HepG2 (cell line): Measurements from ENCODE around the gene RBM34.

Experiments used
- ATM ChIP-seq: fragments of 450-650 bp; IDR thresholded peaks from 2 replicates; pipeline ENCODE4 v1.7.1; 2017; ENCODE audit warnings: mild to moderate bottlenecking, borderline replicate concordance
- ELF1 ChIP-seq: sonication (generic); formaldehyde crosslinking; IDR thresholded peaks from 2 replicates; pipeline ENCODE4 v1.4.0; 2020; ENCODE audit warnings: missing genetic modification reagents
- ESRRA ChIP-seq: sonication (generic); formaldehyde crosslinking; IDR thresholded peaks from 2 replicates; pipeline ENCODE4 v1.5.1; 2020; ENCODE audit warnings: mild to moderate bottlenecking, low read depth, missing genetic modification reagents
- FOXM1 ChIP-seq: sonication (generic); formaldehyde crosslinking; IDR thresholded peaks from 2 replicates; pipeline ENCODE4 v1.5.0; 2020; ENCODE audit warnings: missing genetic modification reagents
- KLF9 ChIP-seq: IDR thresholded peaks from 2 replicates; pipeline ENCODE4 v1.6.1; 2016; ENCODE audit warnings: low read depth
- SUZ12 ChIP-seq: fragments of 150-350 bp; IDR thresholded peaks from 2 replicates; pipeline ENCODE4 v1.6.1; 2014; ENCODE audit warnings: low read depth, low read length
- ZBTB21 ChIP-seq: sonication (generic); formaldehyde crosslinking; IDR thresholded peaks from 2 replicates; pipeline ENCODE4 v1.4.0; 2020; ENCODE audit warnings: missing genetic modification reagents

- no peak for TF ChIP-seq FOXM1
- TF ChIP-seq ELF1 (CRISPR knock-in tag): no peak
- no peak for TF ChIP-seq SUZ12
- no peak for TF ChIP-seq ATM
- no peak for TF ChIP-seq ZBTB21 (CRISPR knock-in tag)
- TF ChIP-seq KLF9: no peak
- TF ChIP-seq ESRRA: no peak
Observed at GRCh38 chr1:235100194-235100772, 60.8 kb downstream of the RBM34 start.
